Measurements from ENCODE around the gene PMCH. TPM values are rescaled to one million over a fixed set of nuclear protein-coding genes. Genes with fewer than 3 reads are reported as not detected.

The PMCH gene
- total RNA-seq, 1 donor from 2014 or later: not detected

DNA sequence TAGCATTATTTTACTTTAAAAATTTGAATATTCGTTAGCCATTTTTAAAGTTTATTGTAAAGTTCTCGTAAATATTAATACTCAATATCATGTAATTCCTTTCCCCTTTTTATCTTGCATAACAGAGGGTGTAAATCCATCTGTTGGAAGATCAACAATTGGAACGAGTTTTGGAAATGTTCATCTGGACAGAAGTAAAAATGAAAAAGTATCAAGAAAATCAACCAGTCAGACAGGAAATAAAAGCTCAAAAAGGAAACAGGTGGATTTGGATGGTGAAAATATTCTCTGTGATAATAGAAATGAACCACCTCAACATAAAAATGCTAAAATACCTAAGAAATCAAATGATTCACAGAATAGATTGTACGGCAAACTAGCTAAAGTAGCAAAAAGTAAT, 1.8 kb downstream of the PMCH start:
- Mint-ChIP-seq H3K27me3 (ENCODE audit: low read depth) (no peaks in the 10 kb centered on the region), H3K36me3 (ENCODE audit: low read depth) (no peaks in the 10 kb centered on the region), H3K9me3 (ENCODE audit: low read depth) (no peaks in the 10 kb centered on the region), H3K4me3 (ENCODE audit: unreplicated experiment) (no peak overlapping the region), H3K27ac (ENCODE audit: unreplicated experiment) (no peak overlapping the region), H3K4me1 (ENCODE audit: low read depth) (peaks cover 4% of the 10 kb centered on the region)
- TF ChIP-seq, protein P1, sequence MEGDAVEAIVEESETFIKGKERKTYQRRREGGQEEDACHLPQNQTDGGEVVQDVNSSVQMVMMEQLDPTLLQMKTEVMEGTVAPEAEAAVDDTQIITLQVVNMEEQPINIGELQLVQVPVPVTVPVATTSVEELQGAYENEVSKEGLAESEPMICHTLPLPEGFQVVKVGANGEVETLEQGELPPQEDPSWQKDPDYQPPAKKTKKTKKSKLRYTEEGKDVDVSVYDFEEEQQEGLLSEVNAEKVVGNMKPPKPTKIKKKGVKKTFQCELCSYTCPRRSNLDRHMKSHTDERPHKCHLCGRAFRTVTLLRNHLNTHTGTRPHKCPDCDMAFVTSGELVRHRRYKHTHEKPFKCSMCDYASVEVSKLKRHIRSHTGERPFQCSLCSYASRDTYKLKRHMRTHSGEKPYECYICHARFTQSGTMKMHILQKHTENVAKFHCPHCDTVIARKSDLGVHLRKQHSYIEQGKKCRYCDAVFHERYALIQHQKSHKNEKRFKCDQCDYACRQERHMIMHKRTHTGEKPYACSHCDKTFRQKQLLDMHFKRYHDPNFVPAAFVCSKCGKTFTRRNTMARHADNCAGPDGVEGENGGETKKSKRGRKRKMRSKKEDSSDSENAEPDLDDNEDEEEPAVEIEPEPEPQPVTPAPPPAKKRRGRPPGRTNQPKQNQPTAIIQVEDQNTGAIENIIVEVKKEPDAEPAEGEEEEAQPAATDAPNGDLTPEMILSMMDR (IDR thresholded peaks at IDR 0.05): no peak
- no peak for DNase-seq (ENCODE audit: low spot score)

- Mint-ChIP-seq H3K36me3 (ENCODE audit: low read depth) (no peaks in the 10 kb centered on the region), H3K27ac (ENCODE audit: unreplicated experiment) (no peak overlapping the region)
- TF ChIP-seq, protein P1 (IDR thresholded peaks at IDR 0.05): no peak
Measured at GRCh38 chr12:102182635-102183034, 15.0 kb downstream of the PMCH start.

DNA sequence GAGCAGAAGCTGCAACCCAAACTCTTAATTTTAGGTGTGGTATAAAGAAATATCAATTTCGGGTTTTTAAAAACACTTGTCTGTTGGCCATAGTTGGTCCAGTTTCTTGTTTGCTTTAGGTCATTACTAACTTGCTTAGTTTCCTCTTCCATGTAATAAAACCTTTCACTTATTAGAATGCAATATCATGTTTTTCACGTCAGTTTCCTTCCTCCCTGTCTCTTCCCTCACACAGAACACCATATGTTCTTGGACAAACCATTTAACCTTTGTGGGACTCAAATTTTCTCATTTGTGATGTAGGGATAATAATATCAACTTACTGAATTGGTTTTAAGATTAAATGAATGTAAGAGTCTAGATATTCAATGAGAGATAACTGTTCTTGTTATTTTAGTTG, 22.9 kb downstream of the PMCH start:
- H3K27me3 Mint-ChIP-seq (ENCODE audit: low read depth): no peaks in the 10 kb centered on the region
- no peak overlapping the region for H3K4me3 Mint-ChIP-seq (ENCODE audit: unreplicated experiment)
- DNase-seq (ENCODE audit: low spot score): no peak
- no peaks in the 10 kb centered on the region for H3K9me3 Mint-ChIP-seq (ENCODE audit: low read depth)
- TF ChIP-seq, protein P1 (IDR thresholded peaks at IDR 0.05): no peak
- H3K36me3 Mint-ChIP-seq (ENCODE audit: low read depth): no peaks in the 10 kb centered on the region
- no peak overlapping the region for H3K27ac Mint-ChIP-seq (ENCODE audit: unreplicated experiment)
- peaks cover 13% of the 10 kb centered on the region for H3K4me1 Mint-ChIP-seq (ENCODE audit: low read depth)

More at GRCh38 chr12:102182635-102183034, 15.0 kb downstream of the PMCH start:
- Mint-ChIP-seq H3K27me3 (ENCODE audit: low read depth) (no peaks in the 10 kb centered on the region), H3K4me3 (ENCODE audit: unreplicated experiment) (no peak overlapping the region), H3K9me3 (ENCODE audit: low read depth) (no peaks in the 10 kb centered on the region), H3K4me1 (ENCODE audit: low read depth) (no peaks in the 10 kb centered on the region)
- DNase-seq (ENCODE audit: low spot score): no peak

GRCh38 chr12:102174117-102174516, 23.5 kb downstream of the PMCH start:
- no peak overlapping the region for H3K27ac Mint-ChIP-seq (ENCODE audit: unreplicated experiment)

DNA sequence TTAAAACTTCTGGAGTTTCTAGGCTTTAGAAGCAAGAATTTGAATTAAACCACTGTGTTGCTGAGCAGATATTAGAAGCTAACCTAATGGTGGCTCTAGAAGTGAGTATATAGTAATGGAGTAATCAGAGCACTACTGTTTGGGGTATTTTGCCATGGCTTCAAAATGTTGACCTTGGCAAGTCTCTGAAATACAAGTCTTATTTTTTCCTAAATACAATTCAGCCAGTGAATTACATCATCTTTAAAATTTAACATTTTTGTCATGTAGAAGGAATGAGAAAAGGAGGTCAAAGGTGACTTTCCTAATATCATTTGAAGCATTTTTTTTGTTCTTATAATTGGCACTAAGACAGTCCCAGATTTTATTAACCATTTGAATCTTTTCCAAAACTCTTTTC, 25.2 kb downstream of the PMCH start:
- DNase-seq (ENCODE audit: low spot score): no peak
- H3K27me3 Mint-ChIP-seq (ENCODE audit: low read depth): no peaks in the 10 kb centered on the region
- H3K4me1 Mint-ChIP-seq (ENCODE audit: low read depth): peaks cover 17% of the 10 kb centered on the region

More at GRCh38 chr12:102174117-102174516, 23.5 kb downstream of the PMCH start:
- Mint-ChIP-seq H3K9me3 (ENCODE audit: low read depth) (no peaks in the 10 kb centered on the region), H3K27me3 (ENCODE audit: low read depth) (no peaks in the 10 kb centered on the region), H3K36me3 (ENCODE audit: low read depth) (no peaks in the 10 kb centered on the region), H3K4me3 (ENCODE audit: unreplicated experiment) (no peak overlapping the region), H3K4me1 (ENCODE audit: low read depth) (peaks cover 13% of the 10 kb centered on the region)
- DNase-seq (ENCODE audit: low spot score): no peak
- TF ChIP-seq, protein P1 (IDR thresholded peaks at IDR 0.05): no peak

More for the DNA sequence above, 25.2 kb downstream of the PMCH start:
- no peak overlapping the region for H3K4me3 Mint-ChIP-seq (ENCODE audit: unreplicated experiment)
- H3K36me3 Mint-ChIP-seq (ENCODE audit: low read depth): no peaks in the 10 kb centered on the region
- no peaks in the 10 kb centered on the region for H3K9me3 Mint-ChIP-seq (ENCODE audit: low read depth)
- H3K27ac Mint-ChIP-seq (ENCODE audit: unreplicated experiment): peak overlapping the region; percentile 74
- TF ChIP-seq, protein P1 (IDR thresholded peaks at IDR 0.05): no peak
